HG03064 (cell line): Measurements from ENCODE around the gene RBM26.

Experiments used
- ATAC-seq: cut with Tn5 transposase; IDR thresholded peaks from one replicate; pipeline ENCODE4 v1.9.1; 2021; ENCODE audit warnings: low read depth; ENCODE audit not compliant: unreplicated experiment

Gene RBM26

DNA sequence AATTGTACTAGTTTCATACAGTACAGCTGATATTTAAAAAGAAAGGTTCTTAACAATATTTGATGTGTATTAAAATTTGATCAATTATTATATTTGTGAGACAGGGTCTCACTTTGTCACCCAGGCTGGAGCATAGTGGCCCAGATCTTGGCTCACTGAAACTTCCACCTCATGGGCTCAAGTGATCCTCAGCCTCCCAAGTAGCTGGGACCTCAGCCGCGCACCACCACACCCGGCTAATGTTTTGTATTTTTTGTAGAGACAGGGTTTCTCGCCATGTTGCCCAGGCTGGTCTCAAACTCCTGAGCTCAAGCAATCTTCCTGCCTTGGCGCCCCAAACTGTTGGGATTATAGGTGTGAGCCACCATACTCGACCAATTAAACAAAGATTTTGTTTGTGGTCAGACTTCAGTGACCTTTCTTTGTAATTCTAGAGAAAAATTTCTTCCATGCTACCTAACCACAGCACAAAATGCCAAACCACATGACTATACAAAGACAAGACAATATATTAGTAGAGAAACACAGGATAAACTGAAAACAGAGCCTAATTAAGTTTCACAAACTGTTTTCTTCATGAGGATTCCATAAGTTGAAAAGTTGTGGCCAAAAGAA lies 59.6 kb downstream of the RBM26 start:
- no peak for ATAC-seq

DNA sequence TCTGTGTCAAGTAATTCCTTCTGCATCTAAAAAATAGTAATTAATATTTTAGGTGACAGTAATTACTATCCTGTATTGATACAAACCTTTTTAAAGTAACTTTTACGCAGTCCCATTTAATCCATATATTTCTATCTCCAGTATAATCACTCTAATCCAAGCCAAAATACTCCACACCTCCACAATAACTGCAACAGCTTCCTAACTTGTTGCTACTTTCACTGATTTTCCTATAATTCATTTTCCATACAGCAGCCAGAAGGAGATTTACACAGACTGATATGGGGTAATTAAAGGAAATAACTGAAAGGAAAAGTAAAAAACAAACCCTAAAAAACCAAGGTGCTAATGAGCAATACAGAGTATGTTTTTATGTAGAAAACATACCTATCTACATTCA lies 64.9 kb downstream of the RBM26 start:
- ATAC-seq, result no peak

DNA sequence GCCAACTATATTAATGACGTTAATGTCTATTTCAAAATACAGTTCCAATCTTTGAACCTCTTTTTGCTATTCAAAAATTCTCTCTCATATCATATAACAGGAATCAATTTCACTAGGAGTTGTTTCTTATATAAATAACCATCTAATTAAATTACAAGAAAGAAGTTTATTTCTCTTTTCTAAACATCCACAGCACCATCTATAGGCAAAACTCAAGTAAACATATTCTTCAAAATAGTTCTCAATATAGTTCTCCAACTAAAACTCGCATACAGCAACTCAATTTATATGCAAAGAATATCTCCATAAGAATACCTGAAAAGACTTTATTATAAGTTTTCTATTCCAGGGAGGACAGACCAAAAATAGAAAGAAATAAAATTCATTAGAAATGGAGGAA lies 65.6 kb downstream of the RBM26 start:
- no peak for ATAC-seq

DNA sequence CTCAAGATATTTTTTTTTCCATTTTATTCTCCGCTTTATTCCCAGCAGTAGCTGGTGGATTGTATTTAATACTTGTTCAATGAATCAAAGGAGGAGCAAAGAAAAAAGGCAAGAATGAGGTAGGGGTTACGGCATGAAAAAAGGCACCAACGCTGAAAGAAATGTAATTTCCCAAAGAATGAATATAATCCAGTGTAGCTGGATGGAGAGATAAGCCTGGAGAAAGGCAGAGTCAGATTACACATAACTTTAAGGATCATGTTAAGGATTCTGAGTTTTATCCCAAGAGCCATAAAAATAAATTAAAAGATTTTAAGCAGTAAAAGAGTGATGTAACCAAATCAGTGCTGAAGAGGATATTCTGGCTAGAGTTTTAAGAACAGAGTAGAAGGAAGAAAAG lies 67.7 kb downstream of the RBM26 start:
- no peak for ATAC-seq

DNA sequence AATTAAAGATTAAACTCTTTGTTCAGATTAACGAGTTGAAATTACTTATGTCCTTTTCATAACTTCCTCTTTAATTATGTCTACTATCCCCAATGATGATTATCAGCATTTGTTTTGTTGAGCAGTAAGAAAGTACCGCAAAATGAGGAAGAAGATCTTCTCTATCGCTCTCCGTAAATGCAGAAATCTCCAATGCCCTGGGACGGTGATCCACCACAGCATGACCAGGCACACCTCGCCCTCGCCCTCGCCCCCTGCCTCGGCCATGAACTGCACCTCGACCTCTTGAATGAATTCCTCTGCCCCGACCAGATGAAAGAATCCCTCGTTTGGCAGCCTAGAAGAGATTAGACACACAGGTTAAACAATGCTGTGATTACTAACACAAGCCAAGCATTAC lies 69.1 kb downstream of the RBM26 start:
- no peak for ATAC-seq

DNA sequence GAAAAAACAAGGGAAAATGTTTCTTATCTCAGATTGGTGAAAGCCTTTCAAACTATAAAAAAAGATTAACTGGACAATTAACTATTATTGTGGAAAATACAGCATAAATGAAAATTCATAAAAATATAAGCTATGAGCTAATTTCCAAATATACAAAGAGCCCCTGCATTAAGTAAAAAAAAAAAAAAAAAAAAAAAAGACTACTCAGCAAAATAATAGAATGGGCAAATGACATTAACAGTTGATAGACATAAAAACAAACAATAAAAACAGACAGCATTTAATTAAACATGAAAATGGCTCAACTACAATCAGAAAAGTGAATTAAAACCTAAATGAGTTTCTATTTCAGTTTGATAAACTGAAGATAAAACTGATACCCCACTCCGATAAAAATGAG lies 77.5 kb downstream of the RBM26 start:
- no peak for ATAC-seq

DNA sequence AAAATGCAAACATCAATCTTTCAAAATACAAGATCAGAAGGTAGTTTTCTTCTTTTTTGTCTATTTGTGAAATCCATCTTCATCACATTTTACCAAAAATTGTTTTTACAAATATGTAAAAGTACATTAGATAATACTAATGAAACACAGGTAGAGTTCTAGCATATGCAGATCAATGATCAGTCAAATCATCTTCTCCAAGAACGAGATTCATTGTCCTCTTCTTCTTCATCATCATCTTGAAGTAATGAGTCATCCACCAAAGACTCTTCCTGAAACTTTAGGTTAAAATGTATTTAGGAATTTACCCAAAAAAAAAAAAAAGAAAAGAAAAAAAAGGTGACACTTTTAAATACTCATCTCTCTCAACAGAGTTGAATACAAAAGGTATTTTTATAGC lies 85.6 kb downstream of the RBM26 start:
- ATAC-seq, result no peak

DNA sequence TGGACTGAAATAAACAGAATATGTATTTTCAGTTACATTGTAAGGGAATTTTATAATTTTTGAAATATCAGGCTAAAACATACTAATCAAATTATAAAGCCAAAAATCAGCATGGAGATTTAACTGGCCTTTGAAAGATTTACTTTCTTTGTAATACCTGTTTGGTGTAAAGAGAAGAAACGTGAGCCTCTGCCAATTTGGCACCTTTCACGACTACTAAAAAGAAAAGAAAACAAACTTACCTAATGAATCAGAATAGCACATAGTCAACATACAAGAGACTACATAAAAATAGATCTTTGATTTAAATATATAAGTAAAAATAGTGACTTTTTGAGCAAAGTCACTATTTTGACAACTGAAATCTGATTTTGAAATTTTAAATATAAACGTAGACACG lies 87.4 kb downstream of the RBM26 start:
- ATAC-seq, result no peak

DNA sequence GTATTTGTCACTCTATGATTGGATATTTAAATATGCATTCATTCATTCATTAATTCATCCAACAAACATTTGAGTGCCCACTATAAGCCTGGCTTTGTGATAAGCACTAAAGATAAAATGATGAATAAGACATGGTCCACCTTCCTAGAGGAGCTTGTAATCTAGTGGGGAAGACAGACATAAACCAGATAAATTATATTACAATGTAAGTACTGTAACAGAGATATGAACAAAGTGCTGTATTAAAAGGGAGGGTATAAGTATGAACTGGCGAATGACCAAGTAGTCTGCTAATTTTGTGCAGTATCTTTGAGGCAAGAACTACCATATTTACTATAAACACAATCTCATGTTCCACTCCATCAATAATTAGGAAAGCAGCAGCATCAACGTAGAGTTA lies 88.2 kb downstream of the RBM26 start:
- ATAC-seq, result no peak

DNA sequence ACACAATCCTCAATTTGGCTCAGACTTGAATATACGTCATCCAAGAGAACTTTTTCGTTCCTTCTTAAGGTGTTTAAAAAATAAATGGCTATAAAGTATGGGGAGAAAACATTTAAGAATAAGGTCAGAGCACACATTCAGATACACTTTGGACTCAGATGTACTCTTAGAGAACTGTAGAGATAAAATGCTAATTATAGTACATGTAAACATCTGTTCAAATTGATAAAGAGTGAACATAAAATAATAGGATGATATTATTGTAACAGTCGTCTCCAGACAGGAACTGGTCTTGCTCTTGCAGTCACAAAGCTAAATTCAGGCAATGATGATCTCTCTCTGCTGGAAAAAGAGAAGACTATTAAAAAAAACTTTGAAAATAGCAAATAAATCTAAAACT lies 91.4 kb downstream of the RBM26 start:
- no peak for ATAC-seq

DNA sequence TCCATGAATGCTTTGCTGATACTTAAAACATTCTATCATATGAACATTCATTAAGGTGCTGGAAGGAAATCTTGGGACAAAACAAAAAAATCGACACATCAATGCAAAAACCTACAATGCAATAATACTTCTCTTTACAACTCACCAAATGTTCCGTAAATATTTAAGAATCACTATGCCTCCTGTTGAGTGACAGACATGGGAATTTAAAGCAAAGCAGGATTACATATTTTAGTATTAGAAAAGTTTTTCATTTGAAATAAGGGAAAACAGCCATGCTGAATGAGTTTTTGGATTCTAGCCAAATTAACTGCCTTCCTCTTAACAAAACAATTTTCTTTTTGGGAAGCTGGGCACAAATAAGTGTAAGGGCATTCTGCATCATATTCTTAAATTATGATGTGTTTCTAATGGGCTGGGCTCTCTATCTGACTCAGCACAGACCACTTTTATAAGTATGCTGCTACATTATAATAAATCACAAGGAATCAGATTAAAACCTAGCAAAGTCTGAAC lies 93.7 kb downstream of the RBM26 start:
- ATAC-seq, result no peak

DNA sequence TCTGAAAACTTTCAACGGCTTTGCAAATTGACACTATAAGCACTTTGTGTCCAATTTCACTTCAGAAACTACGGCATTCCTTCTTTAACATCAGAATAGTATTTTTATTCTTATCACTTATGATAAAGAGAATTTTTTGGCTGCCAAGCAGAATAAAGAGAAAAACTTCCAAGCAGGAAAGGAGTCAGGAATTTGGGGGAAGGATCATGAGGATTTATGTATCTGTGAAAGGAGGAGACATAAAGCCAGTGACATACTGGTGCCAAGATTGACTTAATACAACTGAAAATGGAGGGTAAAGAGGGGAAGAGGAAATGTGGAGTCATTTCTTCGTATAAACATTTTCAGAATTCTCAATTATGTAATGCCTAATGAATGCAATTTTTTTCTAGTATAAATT lies 94.7 kb downstream of the RBM26 start:
- ATAC-seq, result no peak

DNA sequence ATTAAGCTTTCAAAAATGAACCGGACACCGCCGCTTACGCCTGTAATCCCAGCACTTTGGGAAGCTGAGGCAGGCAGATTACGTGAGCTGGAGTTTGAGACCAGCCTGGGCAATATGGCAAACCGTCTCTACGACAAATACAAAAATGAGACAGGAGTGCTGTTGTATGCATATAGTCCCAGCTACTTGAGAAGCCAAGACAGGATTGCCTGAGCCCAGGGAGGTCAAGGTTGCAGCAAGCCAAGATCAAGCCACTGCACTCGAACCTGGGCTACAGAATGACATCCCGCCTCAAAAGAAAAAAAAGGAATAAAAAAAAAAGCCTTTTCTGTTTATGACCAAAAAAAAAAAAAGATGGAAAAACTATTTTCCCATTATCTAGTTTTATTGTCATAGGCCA lies 96.4 kb downstream of the RBM26 start:
- no peak for ATAC-seq

DNA sequence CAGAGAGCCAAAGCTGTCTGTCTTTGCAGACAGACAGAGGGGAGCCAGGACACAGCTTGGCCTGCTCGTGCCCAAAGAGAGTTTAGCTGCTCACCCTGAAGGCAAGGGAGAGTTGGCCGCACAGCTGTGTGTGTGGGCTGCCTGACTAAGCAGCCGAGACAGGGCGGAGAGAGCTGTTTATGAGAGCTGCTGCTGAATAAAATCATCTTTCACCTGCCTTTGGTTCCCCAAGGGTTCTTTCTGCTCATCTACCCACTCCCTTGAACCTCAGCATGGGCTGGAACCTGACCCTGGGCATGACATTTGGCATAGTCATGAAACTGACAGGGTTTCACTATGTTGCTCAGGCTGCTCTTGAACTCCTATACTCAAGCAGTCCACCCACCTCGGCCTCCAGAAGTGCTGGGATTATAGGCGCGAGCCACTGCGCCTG lies 98.2 kb downstream of the RBM26 start:
- ATAC-seq, result no peak

DNA sequence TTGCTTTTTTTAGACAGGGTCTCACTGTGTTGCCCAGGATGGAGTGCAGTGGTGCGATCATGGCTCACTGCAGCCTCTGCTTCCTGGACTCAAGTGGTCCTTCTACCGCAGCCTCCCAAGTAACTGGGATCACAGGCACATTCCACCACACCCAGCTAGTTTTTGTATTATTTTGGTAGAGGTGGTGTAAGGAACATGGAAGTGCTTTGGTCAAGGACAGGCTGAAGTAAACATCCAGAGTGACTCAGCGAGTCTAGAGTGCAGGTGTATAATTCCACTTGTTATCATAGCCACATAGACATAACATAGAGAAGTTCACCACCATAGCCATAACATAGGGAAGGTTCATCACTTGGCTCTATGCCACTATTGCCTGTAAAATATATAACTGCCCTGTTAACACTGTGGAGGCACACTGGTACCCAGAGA lies 98.6 kb downstream of the RBM26 start:
- ATAC-seq, result no peak

DNA sequence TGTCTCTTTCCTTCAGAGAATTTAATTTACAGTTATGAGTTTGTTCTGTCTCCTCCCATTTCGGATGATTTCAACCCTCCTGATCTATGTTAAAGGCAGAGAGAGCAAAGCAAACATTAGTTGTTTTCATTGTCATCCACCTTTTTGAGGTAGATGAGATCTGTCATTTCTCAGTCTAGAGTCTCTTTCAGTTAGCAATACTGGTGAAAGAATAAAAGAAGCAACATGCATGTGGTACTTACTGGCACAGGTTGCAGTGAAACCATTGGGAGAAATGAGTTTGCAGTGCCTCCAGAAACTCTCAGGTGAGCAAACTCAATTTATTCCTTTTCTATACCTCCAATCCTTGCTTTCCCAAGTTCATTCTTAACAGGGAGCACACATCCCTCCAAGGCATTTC lies 99.4 kb downstream of the RBM26 start:
- no peak for ATAC-seq

DNA sequence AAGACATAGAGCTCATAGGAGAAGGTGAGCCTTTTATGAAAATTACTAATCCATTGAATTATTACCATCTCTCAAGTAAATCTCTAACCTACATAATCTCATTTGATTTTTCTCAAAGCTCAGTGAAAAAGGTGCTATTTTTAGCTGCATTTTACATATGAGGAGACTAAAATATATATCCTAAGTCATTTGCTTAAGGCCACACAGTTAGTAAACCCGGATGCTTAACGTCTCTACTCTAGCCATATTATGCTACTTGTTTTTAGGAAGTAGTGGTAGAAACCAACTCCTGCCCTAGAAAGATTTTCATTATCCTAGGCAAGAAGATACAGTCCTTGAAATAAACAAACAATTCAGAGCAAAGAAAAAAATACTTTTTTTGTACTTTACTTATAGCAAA lies 108.9 kb downstream of the RBM26 start:
- ATAC-seq, result no peak

DNA sequence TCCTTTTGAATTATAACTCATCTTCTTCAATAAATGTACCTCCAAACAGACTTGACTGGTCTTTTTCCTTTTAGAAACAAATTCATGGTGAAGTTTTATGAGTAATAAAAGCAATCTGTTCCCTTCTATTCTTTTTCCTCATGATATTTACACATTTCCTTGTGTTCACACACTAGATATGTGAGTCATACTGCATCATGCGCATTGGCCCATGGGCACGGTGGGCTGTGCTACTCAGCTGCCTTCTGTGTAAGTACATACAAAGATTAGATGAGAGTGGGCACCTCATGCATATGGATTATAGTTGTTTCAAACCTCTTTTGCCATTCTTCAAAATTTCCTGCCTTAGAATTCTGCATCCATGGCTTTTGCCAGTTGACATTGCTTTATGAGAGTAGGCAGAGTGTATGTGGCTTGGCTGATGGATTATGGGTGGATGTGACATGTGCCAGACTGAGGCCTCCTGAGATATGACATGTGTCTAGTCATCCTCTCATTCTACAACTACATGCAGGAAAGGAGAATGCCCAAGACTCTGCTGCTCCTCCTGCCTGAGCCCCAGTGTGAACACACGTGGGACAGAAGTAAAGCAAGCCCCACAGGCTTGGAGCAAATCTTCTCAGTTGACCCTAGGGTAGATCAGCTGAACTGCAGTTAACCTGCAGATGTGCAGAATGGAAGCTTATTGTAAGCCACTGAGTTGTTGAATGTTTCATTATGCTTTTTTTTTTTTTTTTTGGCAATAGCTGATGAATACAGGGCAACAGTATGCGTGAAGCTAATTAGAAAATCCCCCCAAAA lies 109.9 kb downstream of the RBM26 start:
- ATAC-seq, result no peak

DNA sequence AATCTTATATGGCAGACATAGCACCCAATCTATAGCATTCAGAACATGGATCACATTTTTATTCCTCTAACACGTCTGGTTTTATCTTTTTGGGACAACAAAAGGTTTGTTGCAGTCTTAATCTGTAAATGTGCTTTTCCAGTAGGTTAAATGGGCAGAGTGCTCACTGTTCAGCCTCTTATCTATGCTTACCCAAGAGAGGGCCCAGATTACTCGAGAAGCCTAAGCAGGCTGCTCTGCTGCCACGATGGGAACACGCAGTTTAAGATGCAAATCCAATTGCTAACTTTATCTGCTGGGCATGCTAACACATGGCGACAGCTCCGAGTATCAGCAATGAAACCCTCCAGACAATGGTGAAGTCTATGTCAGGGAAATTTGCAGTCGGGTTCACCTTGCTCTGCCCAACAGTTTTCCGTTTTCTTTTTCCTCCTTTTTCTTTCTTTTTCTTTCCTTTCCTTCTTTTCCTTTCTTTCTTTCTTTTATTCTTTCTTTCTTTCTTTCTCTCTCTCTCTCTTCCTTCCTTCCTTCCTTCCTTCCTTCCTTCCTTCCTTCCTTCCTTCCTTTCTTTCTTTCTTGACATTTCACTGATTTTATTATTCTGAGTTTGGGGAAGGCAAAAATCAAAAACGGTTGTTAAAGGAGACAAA lies 115.3 kb downstream of the RBM26 start:
- ATAC-seq, result no peak

DNA sequence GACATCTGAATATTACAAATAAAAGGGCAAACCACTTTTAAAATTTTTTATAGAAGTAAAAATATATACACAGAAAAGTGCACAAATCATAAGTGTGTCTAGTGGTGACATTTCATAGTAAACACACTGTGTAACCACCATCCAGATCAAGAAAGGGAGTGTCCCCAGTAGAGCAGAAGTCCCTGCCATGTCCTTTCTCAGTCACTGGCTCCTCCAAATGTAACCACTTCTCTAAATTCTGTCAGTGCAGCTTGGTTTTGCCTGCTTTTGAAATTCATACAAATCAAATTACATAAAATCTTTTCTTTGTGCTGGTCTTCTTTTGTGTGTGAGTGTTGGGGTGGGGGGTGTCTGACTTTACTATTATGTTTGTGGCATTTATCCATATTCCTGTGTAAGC lies 116.5 kb downstream of the RBM26 start:
- ATAC-seq, result no peak

DNA sequence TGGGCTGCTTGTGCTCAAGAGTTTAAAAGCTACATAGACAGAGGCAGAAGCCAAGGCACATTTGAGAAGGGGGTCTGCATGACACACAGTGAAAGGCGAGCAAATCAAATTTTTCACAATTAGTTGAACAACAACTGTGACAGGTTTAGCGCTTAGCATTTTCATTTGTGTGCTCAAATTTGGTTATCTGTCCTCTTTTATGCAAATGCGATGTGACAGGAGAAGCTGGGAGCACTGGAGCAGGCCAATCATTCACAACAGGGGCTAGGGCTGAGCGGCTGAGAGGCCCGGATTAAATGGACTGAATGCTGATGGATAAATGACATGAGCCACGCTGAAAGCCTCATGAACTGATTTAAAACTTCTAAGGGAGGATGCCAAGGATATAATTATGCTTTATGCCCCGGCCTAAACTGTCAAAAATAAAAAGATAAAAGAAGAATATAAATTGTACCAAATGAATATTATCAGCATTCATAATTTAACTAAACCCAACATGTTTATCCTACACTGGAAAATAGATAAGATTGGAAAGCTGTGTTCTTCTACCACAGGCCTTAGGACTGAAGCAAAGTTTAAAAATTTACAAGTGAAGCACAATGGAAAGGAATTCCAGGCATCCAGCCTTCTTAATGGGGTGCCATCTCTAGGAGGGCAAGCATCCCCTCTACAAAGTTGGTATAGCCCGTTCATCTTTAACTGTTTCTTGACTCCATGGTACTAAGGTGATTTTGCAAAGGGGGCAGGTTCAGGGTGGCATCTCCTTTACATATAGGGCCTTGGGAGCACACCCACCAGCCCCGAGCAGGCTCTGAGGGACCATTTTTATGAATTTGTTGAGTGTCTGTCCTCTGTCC lies 117.9 kb downstream of the RBM26 start:
- ATAC-seq, result no peak
